HL-60 (cell line): ENCODE measurements around the gene PROM1.

ENCODE experiments used
- TF ChIP-seq, protein P1 (sequence below): IDR thresholded peaks from one replicate; pipeline ENCODE4 v1.5.1; 2011; ENCODE audit warnings: low read length, control low read depth, inconsistent platforms; ENCODE audit not compliant: insufficient read depth
- TF ChIP-seq, protein P2 (sequence below): IDR thresholded peaks from 2 replicates; pipeline ENCODE4 v1.6.1; 2012; ENCODE audit warnings: low read depth; ENCODE audit not compliant: insufficient replicate concordance

DNA sequence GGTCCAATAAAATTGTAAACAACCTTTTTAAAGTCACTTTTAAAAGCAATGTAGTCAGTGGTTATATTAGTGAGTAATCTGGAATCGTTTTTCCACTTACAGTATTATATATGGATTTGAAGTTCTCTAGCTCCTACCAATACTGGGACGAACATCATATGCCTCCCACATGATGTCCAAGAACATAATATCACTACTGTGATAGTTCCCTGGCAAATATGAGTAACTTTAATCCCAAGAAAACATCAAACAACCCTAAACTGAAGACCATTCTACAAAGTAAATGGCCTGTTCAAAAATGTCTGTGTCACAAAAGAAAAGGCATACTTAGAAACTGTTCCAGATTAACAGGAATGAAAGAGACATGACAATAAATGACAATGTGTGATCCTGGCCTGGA is 67.3 kb downstream of the PROM1 start:
- TF ChIP-seq, protein P1, sequence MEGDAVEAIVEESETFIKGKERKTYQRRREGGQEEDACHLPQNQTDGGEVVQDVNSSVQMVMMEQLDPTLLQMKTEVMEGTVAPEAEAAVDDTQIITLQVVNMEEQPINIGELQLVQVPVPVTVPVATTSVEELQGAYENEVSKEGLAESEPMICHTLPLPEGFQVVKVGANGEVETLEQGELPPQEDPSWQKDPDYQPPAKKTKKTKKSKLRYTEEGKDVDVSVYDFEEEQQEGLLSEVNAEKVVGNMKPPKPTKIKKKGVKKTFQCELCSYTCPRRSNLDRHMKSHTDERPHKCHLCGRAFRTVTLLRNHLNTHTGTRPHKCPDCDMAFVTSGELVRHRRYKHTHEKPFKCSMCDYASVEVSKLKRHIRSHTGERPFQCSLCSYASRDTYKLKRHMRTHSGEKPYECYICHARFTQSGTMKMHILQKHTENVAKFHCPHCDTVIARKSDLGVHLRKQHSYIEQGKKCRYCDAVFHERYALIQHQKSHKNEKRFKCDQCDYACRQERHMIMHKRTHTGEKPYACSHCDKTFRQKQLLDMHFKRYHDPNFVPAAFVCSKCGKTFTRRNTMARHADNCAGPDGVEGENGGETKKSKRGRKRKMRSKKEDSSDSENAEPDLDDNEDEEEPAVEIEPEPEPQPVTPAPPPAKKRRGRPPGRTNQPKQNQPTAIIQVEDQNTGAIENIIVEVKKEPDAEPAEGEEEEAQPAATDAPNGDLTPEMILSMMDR: no peak
- TF ChIP-seq, protein P2, sequence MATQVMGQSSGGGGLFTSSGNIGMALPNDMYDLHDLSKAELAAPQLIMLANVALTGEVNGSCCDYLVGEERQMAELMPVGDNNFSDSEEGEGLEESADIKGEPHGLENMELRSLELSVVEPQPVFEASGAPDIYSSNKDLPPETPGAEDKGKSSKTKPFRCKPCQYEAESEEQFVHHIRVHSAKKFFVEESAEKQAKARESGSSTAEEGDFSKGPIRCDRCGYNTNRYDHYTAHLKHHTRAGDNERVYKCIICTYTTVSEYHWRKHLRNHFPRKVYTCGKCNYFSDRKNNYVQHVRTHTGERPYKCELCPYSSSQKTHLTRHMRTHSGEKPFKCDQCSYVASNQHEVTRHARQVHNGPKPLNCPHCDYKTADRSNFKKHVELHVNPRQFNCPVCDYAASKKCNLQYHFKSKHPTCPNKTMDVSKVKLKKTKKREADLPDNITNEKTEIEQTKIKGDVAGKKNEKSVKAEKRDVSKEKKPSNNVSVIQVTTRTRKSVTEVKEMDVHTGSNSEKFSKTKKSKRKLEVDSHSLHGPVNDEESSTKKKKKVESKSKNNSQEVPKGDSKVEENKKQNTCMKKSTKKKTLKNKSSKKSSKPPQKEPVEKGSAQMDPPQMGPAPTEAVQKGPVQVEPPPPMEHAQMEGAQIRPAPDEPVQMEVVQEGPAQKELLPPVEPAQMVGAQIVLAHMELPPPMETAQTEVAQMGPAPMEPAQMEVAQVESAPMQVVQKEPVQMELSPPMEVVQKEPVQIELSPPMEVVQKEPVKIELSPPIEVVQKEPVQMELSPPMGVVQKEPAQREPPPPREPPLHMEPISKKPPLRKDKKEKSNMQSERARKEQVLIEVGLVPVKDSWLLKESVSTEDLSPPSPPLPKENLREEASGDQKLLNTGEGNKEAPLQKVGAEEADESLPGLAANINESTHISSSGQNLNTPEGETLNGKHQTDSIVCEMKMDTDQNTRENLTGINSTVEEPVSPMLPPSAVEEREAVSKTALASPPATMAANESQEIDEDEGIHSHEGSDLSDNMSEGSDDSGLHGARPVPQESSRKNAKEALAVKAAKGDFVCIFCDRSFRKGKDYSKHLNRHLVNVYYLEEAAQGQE: no peak
